GM13976 (cell line): Measurements from ENCODE around the gene NTF4.
A peak's percentile ranks its signal among the peaks of the same experiment; 100 is the strongest.
"Not testable (repeated sequence)": the region's sequence is repeated elsewhere in the genome, so short reads cannot be mapped to it uniquely, and the experiment has no call there.

ENCODE experiments used
- DNase-seq: peaks from one replicate; pipeline ENCODE4 v3.0.0; 2012; ENCODE audit warnings: low spot score
- in situ Hi-C: fragments of 300-500 bp; cut with MboI; formaldehyde crosslinking; loops from one replicate; pipeline ENCODE4 v1.12.0; 2022; ENCODE audit warnings: low sequenced_read_pairs, mixed read lengths, inconsistent platforms; ENCODE audit not compliant: unreplicated experiment
- TF ChIP-seq, protein P1 (sequence below): IDR thresholded peaks from 2 replicates; pipeline ENCODE4 v1.5.1; 2012; ENCODE audit warnings: borderline replicate concordance, mild to moderate bottlenecking; ENCODE audit not compliant: insufficient read depth; ENCODE audit errors: extremely low read depth, missing control alignments, control extremely low read depth

NTF4 gene

DNA sequence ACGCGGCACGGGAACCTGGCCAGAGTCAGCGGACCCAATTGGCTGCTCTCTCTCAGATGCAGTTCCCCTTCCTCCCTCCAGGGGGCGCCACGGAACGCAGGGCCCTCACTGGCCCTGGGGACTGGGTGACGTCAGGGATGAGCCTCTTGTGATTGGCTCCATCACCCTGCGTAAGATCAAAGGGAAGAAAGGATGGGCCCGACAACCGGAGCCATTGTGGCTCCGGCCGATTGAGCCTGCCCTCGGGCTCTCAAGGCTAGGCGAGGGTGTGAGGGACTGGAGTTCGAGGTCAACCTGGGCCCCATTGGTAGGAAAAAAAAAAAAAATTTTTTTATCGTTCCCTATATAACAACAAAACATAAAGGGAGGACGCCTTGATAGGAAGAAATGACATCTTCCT is 27.8 kb downstream of the NTF4 start, which contains the start of gene CGB1:
Gene CGB1 (minus strand): TSS at position 81 of the 400 bp plus-strand sequence. CDS start 184 bp downstream, outside the sequence.
- peak; percentile 38 for DNase-seq
- TF ChIP-seq, protein P1, sequence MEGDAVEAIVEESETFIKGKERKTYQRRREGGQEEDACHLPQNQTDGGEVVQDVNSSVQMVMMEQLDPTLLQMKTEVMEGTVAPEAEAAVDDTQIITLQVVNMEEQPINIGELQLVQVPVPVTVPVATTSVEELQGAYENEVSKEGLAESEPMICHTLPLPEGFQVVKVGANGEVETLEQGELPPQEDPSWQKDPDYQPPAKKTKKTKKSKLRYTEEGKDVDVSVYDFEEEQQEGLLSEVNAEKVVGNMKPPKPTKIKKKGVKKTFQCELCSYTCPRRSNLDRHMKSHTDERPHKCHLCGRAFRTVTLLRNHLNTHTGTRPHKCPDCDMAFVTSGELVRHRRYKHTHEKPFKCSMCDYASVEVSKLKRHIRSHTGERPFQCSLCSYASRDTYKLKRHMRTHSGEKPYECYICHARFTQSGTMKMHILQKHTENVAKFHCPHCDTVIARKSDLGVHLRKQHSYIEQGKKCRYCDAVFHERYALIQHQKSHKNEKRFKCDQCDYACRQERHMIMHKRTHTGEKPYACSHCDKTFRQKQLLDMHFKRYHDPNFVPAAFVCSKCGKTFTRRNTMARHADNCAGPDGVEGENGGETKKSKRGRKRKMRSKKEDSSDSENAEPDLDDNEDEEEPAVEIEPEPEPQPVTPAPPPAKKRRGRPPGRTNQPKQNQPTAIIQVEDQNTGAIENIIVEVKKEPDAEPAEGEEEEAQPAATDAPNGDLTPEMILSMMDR, result peak; percentile 24

DNA sequence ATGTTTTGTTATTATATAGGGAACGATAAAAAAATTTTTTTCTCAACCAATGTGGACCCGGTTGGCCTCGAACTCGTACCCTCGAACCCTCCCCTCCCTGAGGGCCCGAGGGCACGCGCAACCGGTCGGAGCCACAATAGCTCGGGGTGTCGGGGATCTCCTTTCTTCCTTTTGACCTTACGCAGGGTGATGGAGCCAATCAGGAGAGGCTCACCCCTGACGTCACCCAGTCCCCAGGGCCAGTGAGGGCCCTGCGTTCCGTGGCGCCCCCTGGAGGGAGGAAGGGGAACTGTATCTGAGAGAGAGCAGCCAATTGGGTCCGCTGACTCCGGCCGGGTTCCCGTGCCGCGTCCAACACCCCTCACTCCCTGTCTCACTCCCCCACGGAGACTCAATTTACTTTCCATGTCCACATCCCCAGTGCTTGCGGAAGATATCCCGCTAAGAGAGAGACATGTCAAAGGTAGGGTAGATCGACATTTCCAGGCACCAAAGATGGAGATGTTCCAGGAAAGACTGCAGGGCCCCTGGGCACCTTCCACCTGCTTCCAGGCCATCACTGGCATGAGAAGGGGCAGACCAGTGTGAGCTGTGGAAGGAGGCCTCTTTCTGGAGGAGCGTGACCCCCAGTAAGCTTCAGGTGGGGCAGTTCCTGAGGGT is 32.8 kb downstream of the NTF4 start, which contains the start of gene CGB2:
Gene CGB2 (plus strand): TSS at position 249 of the 660 bp plus-strand sequence. CDS start 206 bp downstream, at position 455.
- peak; percentile 78 for DNase-seq
- in situ Hi-C loops, result not testable (repeated sequence)
- TF ChIP-seq, protein P1, result peak; percentile 10

More for the DNA sequence above, 27.8 kb downstream of the NTF4 start, which contains the start of gene CGB1:
- in situ Hi-C loops, result not testable (repeated sequence)

DNA sequence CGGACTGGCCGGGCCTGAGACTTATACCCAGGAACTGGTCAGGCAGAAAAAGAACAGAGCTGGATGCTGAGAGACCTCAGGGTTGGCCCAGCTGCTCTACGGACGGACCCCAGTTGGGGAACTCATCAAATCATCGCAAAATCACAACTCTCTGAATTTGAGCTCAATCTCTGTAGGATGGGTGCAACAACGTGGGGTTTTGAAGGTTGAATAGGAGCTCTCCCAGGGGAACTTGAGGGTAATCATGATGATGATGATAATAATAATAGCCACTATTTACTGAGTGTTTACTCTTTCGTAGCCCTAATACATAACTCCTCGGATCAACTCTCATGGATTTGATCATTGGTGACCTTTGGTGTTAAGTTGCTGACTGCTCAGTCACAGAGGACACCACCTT is 34.3 kb downstream of the NTF4 start:
- in situ Hi-C loops, DNase-seq: not testable (repeated sequence)

DNA sequence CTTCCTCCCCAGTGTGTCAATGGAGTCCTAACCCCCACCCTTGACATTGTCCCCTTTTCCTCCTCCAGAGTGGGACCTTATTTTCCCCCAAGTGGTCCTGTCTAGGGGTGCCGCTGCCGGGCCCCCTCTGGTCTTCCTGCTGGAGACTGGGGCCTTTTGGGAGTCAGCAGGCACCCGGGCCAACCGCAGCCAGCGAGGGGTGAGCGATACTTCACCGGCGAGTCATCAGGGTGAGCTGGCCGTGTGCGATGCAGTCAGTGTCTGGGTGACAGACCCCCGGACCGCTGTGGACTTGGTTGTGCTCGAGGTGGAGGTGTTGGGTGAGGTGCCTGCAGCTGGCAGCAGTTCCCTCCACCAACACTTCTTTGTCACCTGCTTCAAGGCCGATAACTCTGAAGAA is 34.9 kb downstream of the NTF4 start:
- in situ Hi-C loops, DNase-seq: not testable (repeated sequence)

DNA sequence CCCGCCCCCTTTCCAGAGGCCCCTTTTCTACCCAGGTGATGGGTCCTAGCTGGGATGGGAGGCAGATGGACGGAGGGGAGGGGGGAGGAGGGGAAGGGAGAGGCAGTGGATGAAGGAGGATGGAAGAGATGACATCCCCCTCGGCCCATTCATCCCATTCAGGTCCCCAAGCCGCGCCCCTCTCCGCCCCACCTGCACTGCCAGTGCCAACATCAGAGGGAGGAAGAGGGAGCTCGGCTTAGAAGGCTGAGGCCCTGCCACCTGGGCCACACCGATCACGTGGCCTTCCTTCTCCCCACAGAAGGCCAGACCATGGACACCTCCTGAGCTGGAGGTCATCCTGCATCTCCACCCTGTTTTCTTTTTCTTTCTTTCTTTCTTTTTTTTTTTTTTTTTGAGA is 35.9 kb downstream of the NTF4 start:
- in situ Hi-C loops, DNase-seq: not testable (repeated sequence)

DNA sequence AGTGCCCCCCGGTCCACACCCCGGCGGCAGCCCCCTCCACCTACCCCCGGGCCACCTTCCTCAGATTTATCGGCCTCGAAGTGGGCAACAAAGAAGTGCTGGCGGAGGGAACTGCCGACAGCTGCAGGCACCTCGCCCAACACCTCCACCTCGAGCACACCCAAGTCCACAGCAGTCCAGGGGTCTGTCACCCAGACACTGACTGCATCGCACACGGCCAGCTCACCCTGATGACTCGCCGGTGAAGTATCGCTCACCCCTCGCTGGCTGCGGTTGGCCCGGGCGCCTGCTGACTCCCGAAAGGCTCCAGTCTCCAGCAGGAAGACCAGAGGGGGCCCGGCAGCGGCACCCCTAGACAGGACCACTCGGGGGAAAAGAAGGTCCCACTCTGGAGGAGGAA is 39.0 kb downstream of the NTF4 start:
- in situ Hi-C loops, DNase-seq: not testable (repeated sequence)

DNA sequence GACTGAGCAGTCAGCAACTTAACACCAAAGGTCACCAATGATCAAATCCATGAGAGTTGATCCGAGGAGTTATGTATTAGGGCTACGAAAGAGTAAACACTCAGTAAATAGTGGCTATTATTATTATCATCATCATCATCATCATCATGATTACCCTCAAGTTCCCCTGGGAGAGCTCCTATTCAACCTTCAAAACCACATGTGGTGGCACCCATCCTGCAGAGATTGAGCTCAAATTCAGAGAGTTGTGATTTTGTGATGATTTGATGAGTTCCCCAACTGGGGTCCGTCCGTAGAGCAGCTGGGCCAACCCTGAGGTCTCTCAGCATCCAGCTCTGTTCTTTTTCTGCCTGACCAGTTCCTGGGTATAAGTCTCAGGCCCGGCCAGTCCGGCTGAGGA is 39.5 kb downstream of the NTF4 start:
- DNase-seq, in situ Hi-C loops: not testable (repeated sequence)

DNA sequence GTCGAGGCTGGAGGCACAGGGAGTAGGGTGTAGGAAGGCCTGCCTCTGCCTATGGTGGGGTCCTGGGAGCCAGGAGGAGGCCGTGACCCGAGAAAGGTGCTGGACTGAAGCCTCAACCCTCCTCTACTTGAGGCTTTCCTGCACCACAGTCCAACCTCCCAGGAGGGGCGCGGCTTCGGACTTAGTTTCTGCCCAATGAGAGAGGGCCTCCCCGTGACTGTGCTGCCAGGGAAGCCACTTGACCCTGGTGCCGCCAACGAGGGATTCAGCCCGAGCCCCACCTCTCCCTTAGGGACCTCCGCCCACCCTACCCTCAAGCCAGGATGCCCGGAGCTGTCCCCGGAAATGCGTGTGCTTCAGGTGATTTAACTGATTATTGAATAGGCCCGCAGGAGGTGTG is 40.4 kb downstream of the NTF4 start, which contains the start of gene CGB3:
Gene CGB3 (minus strand): TSS at position 101 of the 400 bp plus-strand sequence. CDS start 362 bp downstream, outside the sequence.
- in situ Hi-C loops, DNase-seq: not testable (repeated sequence)

DNA sequence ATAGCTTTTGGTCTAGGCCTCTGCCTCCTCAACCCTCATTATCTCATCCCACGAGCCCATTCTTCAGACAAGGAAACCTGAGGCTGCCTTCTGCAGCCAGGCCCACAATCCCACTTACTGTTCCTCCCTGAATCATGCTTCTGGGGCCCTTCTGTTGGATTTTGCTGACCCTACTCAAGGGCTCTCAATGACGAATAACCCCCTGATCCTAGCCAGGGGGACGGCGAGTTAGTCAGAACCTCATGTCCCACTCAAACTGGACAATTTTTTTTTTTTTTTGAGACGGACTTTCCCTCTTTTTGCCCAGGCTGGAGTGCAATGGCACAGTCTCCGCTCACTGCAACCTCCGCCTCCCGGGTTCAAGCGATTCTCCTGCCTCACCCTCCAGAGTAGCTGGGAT is 42.5 kb downstream of the NTF4 start:
- DNase-seq, result no peak
- in situ Hi-C loops, result no loop called here
- TF ChIP-seq, protein P1, result no peak
